Astrocyte of the spinal cord (primary cell): ENCODE data around the gene NOXRED1.

Source experiments
- DNase-seq: peaks from one replicate; pipeline ENCODE4 v3.0.0; 2011; ENCODE audit warnings: low read depth, low spot score
- H3K4me3 ChIP-seq: 2 replicates; pipeline ENCODE4 v1.5.1; 2011; ENCODE audit warnings: low read depth, mild to moderate bottlenecking, low read length, moderate library complexity
- in situ Hi-C: cut with HindIII; loops from 2 replicates; pipeline ENCODE4 v1.10.0; 2017; ENCODE audit warnings: low sequenced_read_pairs
- TF ChIP-seq, protein P1 (sequence below): IDR thresholded peaks from 2 replicates; pipeline ENCODE4 v1.5.1; 2012; ENCODE audit warnings: low read depth, mild to moderate bottlenecking, low read length, inconsistent platforms

NOXRED1 gene

DNA sequence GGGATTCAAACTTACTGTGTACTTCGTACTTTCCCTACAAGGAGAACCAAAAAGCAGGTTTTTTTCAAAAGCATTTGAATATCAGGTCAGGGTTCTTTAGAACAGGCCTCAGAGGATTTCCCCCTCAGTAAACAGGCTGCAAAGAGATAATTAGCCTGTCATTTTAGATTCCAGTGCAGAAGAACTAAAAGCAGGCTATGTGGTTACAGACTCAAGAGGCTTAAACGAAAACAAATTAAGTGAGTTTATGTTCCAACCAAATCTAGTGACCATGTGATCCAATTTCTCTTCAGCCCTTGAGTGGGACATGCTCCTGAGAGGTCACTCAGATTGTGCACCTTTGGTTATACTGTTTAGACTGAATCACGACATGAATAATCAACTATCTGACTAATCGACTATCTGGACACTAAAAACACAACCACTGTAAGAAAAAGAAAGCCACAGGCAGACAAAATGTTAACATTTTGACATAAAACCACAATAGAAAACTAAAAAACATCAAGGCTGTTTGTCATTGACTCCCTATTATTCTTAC, 51.0 kb downstream of the NOXRED1 start:
- H3K4me3 ChIP-seq, result no peak overlapping the region
- DNase-seq, result peak; percentile 48
- in situ Hi-C loops, result no loop called here
- TF ChIP-seq, protein P1, sequence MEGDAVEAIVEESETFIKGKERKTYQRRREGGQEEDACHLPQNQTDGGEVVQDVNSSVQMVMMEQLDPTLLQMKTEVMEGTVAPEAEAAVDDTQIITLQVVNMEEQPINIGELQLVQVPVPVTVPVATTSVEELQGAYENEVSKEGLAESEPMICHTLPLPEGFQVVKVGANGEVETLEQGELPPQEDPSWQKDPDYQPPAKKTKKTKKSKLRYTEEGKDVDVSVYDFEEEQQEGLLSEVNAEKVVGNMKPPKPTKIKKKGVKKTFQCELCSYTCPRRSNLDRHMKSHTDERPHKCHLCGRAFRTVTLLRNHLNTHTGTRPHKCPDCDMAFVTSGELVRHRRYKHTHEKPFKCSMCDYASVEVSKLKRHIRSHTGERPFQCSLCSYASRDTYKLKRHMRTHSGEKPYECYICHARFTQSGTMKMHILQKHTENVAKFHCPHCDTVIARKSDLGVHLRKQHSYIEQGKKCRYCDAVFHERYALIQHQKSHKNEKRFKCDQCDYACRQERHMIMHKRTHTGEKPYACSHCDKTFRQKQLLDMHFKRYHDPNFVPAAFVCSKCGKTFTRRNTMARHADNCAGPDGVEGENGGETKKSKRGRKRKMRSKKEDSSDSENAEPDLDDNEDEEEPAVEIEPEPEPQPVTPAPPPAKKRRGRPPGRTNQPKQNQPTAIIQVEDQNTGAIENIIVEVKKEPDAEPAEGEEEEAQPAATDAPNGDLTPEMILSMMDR, result no peak

DNA sequence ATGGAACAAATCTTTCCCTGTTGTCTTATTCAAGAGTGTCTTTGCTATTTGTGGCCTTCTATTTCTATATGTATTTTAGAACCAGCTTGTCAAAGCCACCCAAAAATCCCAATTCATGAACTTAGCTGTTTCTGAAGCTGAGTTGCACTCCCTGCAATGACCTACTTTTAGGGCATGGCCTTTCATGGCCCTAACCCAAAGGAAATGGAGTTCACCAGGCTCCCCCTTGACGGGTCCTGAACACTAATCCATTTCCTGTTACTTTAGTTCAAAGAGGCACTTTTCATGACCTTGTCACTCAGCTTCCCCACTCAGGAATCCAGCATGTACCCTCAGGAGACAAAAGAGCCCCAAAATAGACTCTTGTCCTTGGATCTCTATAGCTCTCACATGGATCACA, 54.0 kb downstream of the NOXRED1 start:
- DNase-seq, result no peak
- in situ Hi-C loops, result no loop called here
- H3K4me3 ChIP-seq, result no peak overlapping the region
- TF ChIP-seq, protein P1, result no peak

DNA sequence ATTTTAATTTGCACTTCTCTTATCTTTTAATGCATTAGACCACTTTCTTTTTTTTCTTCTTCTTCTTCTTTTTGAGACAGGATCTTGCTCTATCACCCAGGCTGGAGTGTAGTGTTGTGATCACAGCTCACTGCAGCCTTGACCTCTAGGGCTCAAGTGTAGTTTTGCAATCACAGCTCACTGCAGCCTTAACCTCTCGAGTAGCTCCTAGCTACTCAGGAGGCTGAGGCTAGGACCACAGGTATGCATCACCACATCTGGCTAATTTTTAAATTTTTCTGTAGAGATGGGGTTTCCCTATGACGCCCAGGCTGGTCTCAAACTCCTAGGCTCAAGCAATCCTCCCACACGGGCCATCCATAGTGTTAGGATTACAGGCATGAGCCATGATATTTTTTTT, 59.2 kb downstream of the NOXRED1 start:
- no peak overlapping the region for H3K4me3 ChIP-seq
- TF ChIP-seq, protein P1, result no peak
- no peak for DNase-seq
- in situ Hi-C loops, result no loop called here

DNA sequence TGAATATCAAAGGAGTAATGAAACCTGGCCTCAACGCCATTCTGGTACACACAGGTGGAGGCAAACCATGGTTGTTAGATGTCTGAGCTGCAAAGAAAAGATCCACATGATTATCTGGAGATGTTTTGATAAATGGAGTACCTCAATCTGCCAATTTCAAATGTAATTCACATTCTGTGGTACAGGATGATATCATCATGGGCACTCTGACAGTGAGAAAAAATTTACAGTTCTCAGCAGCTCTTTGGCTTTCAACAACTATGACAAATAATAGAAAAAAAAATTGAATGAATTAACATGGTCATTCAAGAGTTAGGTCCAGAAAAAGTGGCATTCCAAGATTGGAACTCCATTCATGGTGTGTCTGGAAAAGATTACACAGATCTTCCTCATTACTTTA, 63.7 kb downstream of the NOXRED1 start:
- TF ChIP-seq, protein P1, result no peak
- no peak for DNase-seq
- no peak overlapping the region for H3K4me3 ChIP-seq
- in situ Hi-C loops, result no loop called here

DNA sequence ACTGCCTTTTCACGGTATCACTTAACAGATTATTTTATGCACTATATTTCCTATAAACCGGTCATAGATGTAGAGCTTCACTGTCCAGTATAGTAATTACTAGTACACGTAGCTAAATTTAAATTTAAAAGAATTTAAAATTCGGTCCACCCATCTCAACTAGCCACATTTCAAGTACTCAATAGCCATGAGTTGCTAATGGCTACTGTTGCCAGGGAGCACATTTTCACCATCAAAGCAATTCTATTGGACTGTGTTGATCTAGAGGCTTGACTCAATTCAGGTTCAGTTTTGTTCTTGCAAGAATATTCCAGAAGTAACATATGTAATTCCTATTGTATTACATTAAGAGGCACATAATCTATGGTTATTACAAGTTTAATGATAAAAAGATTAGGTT, 66.4 kb downstream of the NOXRED1 start:
- H3K4me3 ChIP-seq, result no peak overlapping the region
- in situ Hi-C loops, result no loop called here
- DNase-seq, result no peak
- TF ChIP-seq, protein P1, result no peak

DNA sequence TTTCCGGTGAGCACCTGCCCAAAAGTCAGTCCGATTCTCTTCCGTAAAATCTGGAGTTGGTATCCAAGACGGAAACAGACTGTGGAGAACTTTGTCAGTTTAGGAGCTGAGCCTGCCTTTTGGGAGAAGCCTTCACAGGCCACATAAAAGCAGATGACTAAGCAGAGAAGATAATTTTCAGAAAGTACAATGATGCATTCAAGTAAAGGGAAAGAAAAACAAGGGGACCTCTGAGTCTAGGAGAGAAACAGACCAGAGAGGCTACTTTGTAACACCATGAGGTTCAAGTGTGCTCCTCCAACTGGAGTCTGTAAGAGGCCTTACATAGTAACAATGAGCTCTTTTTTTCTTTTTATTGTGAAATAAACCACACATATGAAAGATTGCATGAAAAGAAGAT, 67.5 kb downstream of the NOXRED1 start:
- DNase-seq, result no peak
- no peak overlapping the region for H3K4me3 ChIP-seq
- TF ChIP-seq, protein P1, result no peak
- in situ Hi-C loops, result no loop called here

DNA sequence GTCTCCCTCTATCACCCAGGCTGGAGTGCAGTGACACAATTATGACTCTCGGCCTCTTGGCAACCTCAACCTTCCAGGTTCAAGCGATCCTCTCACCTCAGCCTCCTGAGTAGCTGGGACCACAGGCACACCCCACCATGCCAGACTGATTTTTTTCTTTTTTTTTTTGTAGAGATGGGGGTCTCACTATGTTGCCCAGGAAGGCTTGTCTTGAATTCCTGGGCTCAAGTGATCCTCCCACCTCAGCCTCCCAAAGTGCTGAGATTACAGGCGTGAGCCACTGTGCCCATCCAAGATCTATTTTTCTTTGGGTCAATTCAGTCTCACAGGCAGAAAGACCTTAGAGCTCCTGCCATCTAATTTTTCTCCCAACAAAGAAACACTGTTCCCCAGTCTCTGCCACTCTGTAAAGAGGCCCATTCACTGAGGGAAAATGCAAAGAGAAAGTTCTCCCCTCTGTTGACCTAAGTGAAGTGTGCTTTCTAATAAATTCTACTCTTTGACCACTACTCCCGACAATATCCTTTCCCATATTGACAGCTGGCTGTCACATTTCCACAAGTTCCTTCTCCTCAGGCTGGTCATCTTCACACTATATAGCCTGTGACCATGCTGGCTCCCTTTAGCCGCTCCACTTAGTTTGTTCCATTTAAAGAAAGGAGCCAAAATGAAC, 69.7 kb downstream of the NOXRED1 start:
- no peak for DNase-seq
- in situ Hi-C loops, result no loop called here
- no peak overlapping the region for H3K4me3 ChIP-seq
- TF ChIP-seq, protein P1, result no peak
